Motor neuron (in vitro differentiated cells): ENCODE measurements around the gene SLC1A7. TPM values are rescaled to one million over a fixed set of nuclear protein-coding genes. Genes with fewer than 3 reads are reported as not detected.
"Not testable (repeated sequence)": the region's sequence is repeated elsewhere in the genome, so short reads cannot be mapped to it uniquely, and the experiment has no call there.

ENCODE experiments used
- ATAC-seq, 8 experiments: fragments of 200-7000 bp; cut with Tn5 transposase; replicated peaks in 6 of 8; 2 replicates each; pipeline ENCODE4 v1.8.0; 2021; ENCODE audit warnings: mild to moderate bottlenecking in 8 of 8, moderate library complexity in 8 of 8
- H3K27ac ChIP-seq, 2 donors: fragments of 250-450 bp; sonication (Bioruptor Pico); 2 replicates each; pipeline ENCODE4 v1.9.0; 2021; ENCODE audit warnings: antibody characterized with exemption in 2 of 2, mild to moderate bottlenecking in 2 of 2, moderate library complexity in 1 of 2
- H3K4me1 ChIP-seq, 2 donors: fragments of 250-450 bp; sonication (Bioruptor Pico); replicated peaks in 1 of 2; 2 replicates each; pipeline ENCODE4 v1.6.1; 2021; ENCODE audit warnings: antibody characterized with exemption in 2 of 2, mild to moderate bottlenecking in 2 of 2, moderate library complexity in 1 of 2
- H3K4me3 ChIP-seq, 5 donors: fragments of 250-450 bp; sonication (Bioruptor Pico); 2 replicates each; pipeline ENCODE4 v1.9.0; 2021; ENCODE audit warnings: antibody characterized with exemption in 5 of 5, mild to moderate bottlenecking in 5 of 5, moderate library complexity in 4 of 5
- WGBS, 10 experiments: fragments of 450-650 bp; shearing (Covaris generic); methylation state at CpG; one replicate each; pipeline ENCODE4 v1.0.0; 2022; 5-methylcytosine and 5-hydroxymethylcytosine counted together
- in situ Hi-C, 9 experiments: fragments of 400-800 bp; cut with MboI; loops; one replicate each; pipeline ENCODE4 v1.15.0; 2021; ENCODE audit warnings: low sequenced_read_pairs in 9 of 9, low pct_unique_long_range_greater_than_20kb in 2 of 9; ENCODE audit not compliant: unreplicated experiment in 9 of 9
- total RNA-seq, 8 experiments: library from RNA; unstranded; fragments of 300-600 nt; gene quantifications; 2 replicates each; pipeline versions ENCODE4 v1.2.3 to v1.2.4, GENCODE V29; 2022

The SLC1A7 gene
- 1 to 10 TPM in 2 of 8 experiments, under 1 TPM in 6; 0.05 to 1.8 (median 0.50) TPM for total RNA-seq

DNA sequence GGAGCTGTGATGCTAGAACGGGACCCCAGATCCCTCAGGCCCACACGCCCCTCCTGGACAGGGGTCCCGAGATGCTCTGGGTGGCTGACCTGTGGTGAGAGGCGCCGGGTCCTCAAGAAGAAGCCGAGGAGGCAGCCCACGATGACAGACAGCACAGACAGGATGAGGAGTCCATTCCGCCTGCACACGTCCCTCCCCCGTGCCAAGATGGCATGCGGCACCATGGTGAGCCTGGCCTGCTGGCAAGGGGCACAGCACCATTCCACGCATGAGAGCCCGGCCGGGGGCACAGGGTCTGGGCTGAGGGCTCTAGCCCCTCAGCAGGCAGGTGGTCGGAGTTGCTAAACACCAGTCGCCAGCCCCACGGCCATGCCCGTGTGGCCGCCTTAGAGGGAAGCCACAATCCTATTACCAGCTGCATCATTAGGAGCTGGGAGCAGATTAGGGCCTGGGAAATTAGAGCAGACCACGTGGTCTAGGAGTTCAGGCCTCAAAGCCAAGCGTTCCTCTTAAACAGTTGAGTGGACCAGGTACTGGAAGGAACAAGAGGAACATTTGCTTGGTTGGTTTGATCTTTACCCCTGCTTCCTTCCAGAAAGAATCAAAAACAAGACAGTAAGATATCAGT is at the start of gene SLC1A7:
TSS of gene SLC1A7 (minus strand) at position 413 of the 628 bp plus-strand sequence. CDS start at position 224, 189 bp downstream.
- Histone ChIP-seq H3K4me1 (peaks cover 29 to 32% of the 10 kb centered on the region in 2 donors), H3K27ac (no peak within 1 kb of the TSS), H3K4me3 (no peak within 1 kb of the TSS)
- WGBS, 10 experiments, result 63 to 100% (median 93%) methylated on average over 1 to 13 of the region's 21 CpGs; no CpG with 5 or more reads in 4 of the 10 experiments
- ATAC-seq, result no peak
- in situ Hi-C loops, result no loop called here

DNA sequence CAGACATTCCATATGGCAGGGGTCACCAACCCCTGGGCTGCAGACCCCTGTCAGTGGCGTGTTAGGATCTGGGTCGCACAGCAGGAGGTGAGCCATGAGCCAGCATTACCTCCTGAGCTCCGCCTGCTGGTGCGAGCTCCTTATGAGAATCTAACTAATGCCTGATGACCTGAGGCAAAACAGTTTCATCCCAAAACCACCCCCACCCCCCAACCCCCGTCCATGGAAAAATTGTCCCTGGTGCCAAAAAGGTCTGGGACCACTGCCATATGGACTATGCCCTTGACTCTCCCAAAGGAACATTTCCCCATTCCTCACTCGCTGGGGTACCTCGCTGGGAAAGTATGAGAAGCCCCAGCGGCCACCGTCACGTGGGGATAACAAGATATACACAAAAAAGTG is 47.8 kb upstream of the SLC1A7 start:
- Histone ChIP-seq H3K4me3 (no peak overlapping the region), H3K4me1 (peaks cover 0 to 3% of the 10 kb centered on the region in 2 donors), H3K27ac (no peak overlapping the region)
- in situ Hi-C loops, result loop anchor here in 3 of 9 experiments (25.0 kb wide), 5 partner anchors 128 to 478 kb away; partner anchors contain the start of genes PODN (in 1 of the 3) and ZYG11B (in 1 of the 3)
- ATAC-seq, result no peak
- WGBS, 10 experiments, result 50 to 94% (median 89%) methylated on average over 2 to 8 of the region's 10 CpGs; no CpG with 5 or more reads in 5 of the 10 experiments

DNA sequence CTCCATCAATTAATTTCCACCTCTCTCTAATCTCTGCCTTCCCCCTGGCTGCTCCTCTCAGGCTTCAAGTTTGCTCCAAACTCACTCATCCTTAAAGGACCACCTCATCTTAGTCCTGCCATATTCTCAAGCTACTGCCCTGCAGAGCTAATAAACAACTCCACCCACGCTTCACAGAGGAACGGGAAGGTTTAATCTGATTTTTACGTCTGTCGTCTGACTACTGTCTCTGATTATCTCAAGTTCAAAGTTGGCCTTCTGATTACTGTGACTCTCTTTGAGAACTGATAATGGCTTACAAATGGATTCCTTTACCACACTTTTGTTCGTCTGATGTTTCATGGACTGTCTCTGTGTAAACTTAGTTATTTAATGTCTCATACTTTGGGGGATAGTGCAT is 46.6 kb upstream of the SLC1A7 start:
- Histone ChIP-seq H3K4me3 (no peak overlapping the region), H3K27ac (no peak overlapping the region), H3K4me1 (peaks cover 0 to 3% of the 10 kb centered on the region in 2 donors)
- WGBS, 10 experiments, result 9 to 100% (median 70%) methylated on average over 1 to 5 of the region's 5 CpGs; no CpG with 5 or more reads in 1 of the 10 experiments
- ATAC-seq, result no peak
- in situ Hi-C loops, result loop anchor here in 3 of 9 experiments (25.0 kb wide), 5 partner anchors 127 to 477 kb away; partner anchors contain the start of genes PODN (in 1 of the 3) and ZYG11B (in 1 of the 3)

DNA sequence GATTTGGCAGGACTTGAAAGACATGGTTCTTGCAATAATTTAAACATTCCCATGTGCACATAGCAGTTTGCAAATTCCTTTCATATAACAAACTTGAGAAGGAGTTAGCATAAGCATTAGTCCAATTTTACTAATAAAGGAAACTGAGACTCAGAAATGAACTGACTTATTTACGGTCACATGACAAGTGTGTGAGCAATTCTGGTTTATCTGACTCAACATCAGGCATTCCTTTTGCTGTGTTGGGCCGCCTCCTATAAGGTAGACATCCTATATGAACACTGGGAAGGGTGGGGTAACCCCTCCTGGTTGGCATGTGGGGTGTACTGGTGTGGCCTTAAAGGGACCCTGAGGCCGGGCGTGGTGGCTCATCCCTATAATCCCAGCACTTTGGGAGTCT is 45.7 kb upstream of the SLC1A7 start:
- in situ Hi-C loops, result loop anchor here in 3 of 9 experiments (25.0 kb wide), 5 partner anchors 126 to 476 kb away; partner anchors contain the start of genes PODN (in 1 of the 3) and ZYG11B (in 1 of the 3)
- 0 to 100% (median 75%) methylated on average over 1 to 4 of the region's 4 CpGs; no CpG with 5 or more reads in 2 of the 10 experiments for WGBS, 10 experiments
- Histone ChIP-seq H3K27ac (no peak overlapping the region), H3K4me3 (no peak overlapping the region), H3K4me1 (peaks cover 0 to 3% of the 10 kb centered on the region in 2 donors)
- ATAC-seq, result no peak

DNA sequence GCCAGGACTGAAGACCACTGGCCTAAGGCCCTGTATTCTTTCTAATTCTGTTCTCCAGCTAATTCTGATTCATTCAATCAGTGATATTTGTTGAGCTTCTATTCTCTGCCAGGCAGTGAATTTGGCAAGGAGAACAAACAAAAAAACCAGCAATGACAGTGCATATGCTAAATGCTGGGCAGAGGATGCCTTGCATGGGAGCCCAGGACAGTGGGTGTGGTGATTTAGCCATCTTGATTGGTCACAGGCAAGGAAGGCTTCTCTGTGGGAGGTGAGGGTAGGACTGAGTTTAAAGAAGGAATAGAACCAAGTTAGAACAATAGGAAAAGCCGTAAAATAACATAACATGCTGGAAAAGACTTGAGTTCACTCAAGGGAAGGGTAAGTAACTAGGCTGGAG is 45.0 kb upstream of the SLC1A7 start:
- WGBS, 10 experiments, result 0 to 80% (median 43%) methylated on average over 1 of the region's 1 CpG
- H3K4me1 ChIP-seq, result peaks cover 0 to 3% of the 10 kb centered on the region in 2 donors
- no peak overlapping the region for H3K4me3 ChIP-seq
- ATAC-seq, result peak in 3 of 8 experiments; percentile 71 to 87 (median 79)
- no peak overlapping the region for H3K27ac ChIP-seq
- in situ Hi-C loops, result loop anchor here in 3 of 9 experiments (25.0 kb wide), 5 partner anchors 125 to 475 kb away; partner anchors contain the start of genes PODN (in 1 of the 3) and ZYG11B (in 1 of the 3)

DNA sequence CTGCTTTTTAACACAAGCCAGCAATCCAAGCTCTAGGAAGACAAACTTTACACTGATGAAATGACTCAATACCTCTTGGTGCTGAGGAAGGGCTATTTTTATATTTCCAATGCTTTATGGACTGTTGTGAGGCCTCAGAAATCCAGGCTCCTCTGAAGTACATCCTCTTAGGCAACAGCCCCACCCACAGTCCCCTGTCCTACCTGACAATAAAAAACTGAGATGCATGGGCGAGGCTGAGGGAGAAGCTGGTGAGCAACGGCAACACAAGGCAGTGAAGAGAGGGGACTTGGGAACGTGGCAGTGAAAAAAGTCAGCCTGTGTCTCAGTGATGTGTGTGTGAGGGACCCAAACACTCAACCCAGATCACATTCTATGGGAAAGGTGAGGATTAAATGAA is 44.1 kb upstream of the SLC1A7 start:
- ATAC-seq, result no peak
- Histone ChIP-seq H3K4me3 (no peak overlapping the region), H3K27ac (no peak overlapping the region), H3K4me1 (peaks cover 0 to 3% of the 10 kb centered on the region in 2 donors)
- in situ Hi-C loops, result loop anchor here in 3 of 9 experiments (25.0 kb wide), 5 partner anchors 124 to 474 kb away; partner anchors contain the start of genes PODN (in 1 of the 3) and ZYG11B (in 1 of the 3)
- 40 to 83% (median 59%) methylated on average over 1 to 3 of the region's 3 CpGs; no CpG with 5 or more reads in 3 of the 10 experiments for WGBS, 10 experiments

DNA sequence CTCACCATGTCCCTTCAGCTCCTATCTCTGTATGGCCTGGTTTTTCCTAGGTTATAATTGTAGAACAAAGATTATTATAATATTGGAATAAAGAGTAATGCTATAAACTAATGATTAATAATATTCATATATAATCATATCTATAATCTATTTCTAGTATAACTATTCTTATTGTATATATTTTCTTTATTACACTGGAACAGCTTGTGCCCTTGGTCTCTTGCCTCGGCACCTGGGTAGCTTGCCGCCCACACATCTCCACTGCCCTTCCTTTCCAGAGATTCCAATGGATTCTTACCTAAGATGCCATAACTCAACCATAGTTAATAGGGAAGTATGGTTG is 43.5 kb upstream of the SLC1A7 start:
- H3K4me3 ChIP-seq, H3K27ac ChIP-seq, ATAC-seq, H3K4me1 ChIP-seq: not testable (repeated sequence)
- 75% methylated on average over 2 of the region's 2 CpGs; no CpG with 5 or more reads in 9 of the 10 experiments for WGBS, 10 experiments
- in situ Hi-C loops, result loop anchor here in 3 of 9 experiments (25.0 kb wide), 5 partner anchors 124 to 474 kb away; partner anchors contain the start of genes PODN (in 1 of the 3) and ZYG11B (in 1 of the 3)

DNA sequence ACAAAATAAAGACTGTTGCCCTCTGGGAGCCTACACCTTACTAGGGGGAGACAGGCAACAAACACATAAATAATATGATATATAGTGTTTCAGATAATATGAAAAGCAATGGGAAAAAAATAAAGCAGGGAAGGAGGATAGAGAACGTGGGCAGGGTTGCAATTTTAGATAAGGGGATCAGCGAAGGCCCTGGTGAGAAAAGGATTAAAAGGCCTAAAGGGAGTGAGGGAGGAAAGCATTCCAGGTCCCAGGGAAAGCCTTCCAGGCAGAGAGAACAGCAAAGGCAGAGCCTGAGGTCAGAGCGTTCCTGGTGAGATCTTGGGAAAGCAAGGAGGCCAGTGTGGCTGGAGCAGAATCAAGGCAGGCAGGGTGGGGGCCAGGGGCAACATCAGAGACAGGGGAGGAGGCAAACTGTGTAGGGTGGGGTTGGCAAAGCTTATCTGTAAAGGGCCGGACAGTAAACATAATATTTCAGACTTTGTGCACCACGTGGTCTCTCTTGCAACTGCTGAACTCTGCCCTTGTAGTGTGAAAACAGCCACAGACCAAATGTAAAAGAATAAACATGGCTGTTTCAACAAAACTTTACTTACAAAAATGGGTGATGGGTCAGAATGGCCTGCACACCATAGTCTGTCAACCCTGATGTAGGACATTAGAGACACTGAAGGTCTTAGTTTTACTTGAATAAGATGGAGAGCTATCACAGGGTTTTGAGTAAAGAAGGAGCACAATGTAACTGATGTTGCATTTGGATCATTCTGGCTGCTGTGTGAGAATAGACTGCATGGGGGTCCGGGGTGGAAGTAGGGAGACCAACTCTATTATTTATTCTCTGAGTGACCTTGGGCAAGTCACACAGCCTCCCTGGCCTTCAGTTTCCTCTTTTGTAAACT is 40.9 kb upstream of the SLC1A7 start:
- peak in 2 of 8 experiments; percentile 14 to 36 for ATAC-seq
- no peak overlapping the region for H3K4me3 ChIP-seq
- no peak overlapping the region for H3K27ac ChIP-seq
- 28 to 88% (median 61%) methylated on average over 2 to 6 of the region's 6 CpGs for WGBS, 10 experiments
- H3K4me1 ChIP-seq, result peaks cover 0 to 3% of the 10 kb centered on the region in 2 donors
- in situ Hi-C loops, result loop anchor here in 3 of 9 experiments (25.0 kb wide), 5 partner anchors 121 to 471 kb away; partner anchors contain the start of genes PODN (in 1 of the 3) and ZYG11B (in 1 of the 3)

DNA sequence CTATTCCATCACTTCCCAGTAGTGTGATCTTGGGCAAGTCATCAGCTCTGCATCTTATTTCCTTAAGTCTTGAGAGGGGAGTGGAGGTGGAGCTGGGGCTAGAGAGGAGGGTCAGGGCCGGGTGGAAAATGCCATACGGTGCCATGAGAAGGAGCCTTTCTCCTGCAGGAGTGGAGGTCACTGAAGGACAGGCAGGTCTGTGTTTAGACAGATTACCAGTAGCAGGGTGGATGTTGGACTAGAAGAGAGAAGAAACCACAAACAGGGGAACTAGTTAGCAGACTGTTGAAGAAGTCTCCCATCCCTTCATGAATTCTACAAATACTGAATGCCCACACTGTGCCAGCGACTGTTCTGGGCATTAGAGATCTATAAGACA is 40.3 kb upstream of the SLC1A7 start:
- Histone ChIP-seq H3K4me3 (no peak overlapping the region), H3K4me1 (peaks cover 0 to 3% of the 10 kb centered on the region in 2 donors), H3K27ac (no peak overlapping the region)
- no peak for ATAC-seq
- in situ Hi-C loops, result loop anchor here in 3 of 9 experiments (25.0 kb wide), 5 partner anchors 120 to 470 kb away; partner anchors contain the start of genes PODN (in 1 of the 3) and ZYG11B (in 1 of the 3)
- WGBS, 10 experiments, result 57 to 100% (median 81%) methylated on average over 1 to 3 of the region's 3 CpGs; no CpG with 5 or more reads in 3 of the 10 experiments

DNA sequence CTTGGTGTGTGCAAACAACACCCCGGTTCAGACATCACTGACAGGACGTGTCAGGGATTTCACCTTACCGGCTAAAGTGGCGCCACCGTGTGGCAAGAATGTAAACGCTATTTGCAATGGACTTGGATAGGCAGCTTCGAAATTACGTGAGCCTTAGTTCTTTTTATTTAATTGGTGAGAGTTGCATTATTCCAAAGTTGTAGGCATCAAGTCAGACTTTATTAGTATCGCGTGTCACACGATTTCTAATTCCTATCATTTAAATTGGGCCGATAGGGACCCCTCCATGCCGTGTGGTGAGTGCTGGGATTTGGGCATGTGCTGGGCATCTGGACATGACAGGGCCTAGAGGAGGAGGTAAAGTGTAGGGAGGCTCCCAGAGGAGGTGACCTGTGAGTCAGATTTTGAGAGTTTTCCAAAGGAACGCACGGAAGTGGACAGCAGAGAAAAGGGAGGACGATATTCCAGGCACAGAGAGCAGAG is 39.7 kb upstream of the SLC1A7 start:
- H3K27ac ChIP-seq, result no peak overlapping the region
- in situ Hi-C loops, result loop anchor here in 3 of 9 experiments (25.0 kb wide), 5 partner anchors 120 to 470 kb away; partner anchors contain the start of genes PODN (in 1 of the 3) and ZYG11B (in 1 of the 3)
- no peak overlapping the region for H3K4me3 ChIP-seq
- H3K4me1 ChIP-seq, result peaks cover 0 to 3% of the 10 kb centered on the region in 2 donors
- peak; percentile 69 to 89 (median 78) for ATAC-seq
- 5 to 35% (median 25%) methylated on average over 6 to 16 of the region's 16 CpGs; no CpG with 5 or more reads in 1 of the 10 experiments for WGBS, 10 experiments

DNA sequence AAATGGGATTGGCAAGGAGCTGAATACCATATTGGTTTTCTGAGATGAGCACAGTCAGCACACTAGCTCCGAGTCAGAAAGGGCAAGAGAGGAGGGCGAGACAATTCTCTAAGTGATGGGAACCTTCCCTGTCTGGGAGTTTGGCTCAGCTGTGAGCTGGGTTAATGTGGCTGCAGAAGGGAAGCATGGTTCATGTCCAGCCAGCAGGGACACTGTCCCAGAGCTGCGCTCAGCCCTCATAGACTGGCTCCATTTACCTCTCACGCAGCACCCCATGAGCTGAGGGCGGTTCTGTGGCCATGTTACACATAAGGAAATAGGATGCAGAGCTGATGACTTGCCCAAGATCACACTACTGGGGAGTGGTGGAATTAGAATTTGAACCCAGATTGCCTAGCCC is 38.5 kb upstream of the SLC1A7 start:
- WGBS, 10 experiments, result 73 to 100% (median 95%) methylated on average over 2 to 5 of the region's 5 CpGs; no CpG with 5 or more reads in 4 of the 10 experiments
- no peak for ATAC-seq
- Histone ChIP-seq H3K4me1 (peaks cover 0 to 3% of the 10 kb centered on the region in 2 donors), H3K4me3 (no peak overlapping the region), H3K27ac (no peak overlapping the region)
- in situ Hi-C loops, result loop anchor here in 3 of 9 experiments (25.0 kb wide), 5 partner anchors 119 to 469 kb away; partner anchors contain the start of genes PODN (in 1 of the 3) and ZYG11B (in 1 of the 3)

DNA sequence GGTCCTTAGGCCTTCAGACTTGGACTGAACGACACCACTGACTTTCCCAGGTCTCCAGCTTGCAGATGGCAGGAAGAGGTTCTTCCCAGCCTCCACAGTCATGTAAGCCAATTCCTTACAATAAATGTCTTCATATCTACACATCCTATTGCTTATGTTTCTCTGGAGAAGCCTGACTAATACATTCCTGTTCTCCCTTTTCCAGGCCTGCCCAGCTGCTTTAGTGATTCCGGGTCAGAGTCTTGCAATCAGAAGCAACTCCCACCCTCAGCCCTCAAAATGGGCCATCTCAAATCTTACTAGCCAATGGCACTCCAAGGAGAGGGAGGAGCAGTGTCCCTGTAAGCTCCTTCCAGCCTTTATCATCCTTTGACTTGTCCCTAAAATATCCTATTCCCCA is 37.8 kb upstream of the SLC1A7 start:
- 67 to 100% (median 100%) methylated on average over 1 to 2 of the region's 2 CpGs; no CpG with 5 or more reads in 4 of the 10 experiments for WGBS, 10 experiments
- Histone ChIP-seq H3K27ac (no peak overlapping the region), H3K4me3 (no peak overlapping the region), H3K4me1 (peaks cover 0 to 5% of the 10 kb centered on the region in 2 donors)
- in situ Hi-C loops, result loop anchor here in 3 of 9 experiments (25.0 kb wide), 5 partner anchors 118 to 468 kb away; partner anchors contain the start of genes PODN (in 1 of the 3) and ZYG11B (in 1 of the 3)
- ATAC-seq, result no peak
